B cell (primary cell): ENCODE measurements around the gene PACSIN1. TPM values are rescaled to one million over a fixed set of nuclear protein-coding genes. Genes with fewer than 3 reads are reported as not detected.

Experiments used
- ATAC-seq: fragments of 200-7000 bp; cut with Tn5 transposase; one replicate; pipeline ENCODE4 v1.10.0; 2021; ENCODE audit warnings: low read depth, mild to moderate bottlenecking, moderate number of reproducible peaks, moderate library complexity
- CTCF ChIA-PET: fragments of 350-600 bp; sonication (Branson Sonifier 250); formaldehyde crosslinking; loops from one replicate; lab custom pipeline; 2021; ENCODE audit warnings: antibody characterized with exemption, inconsistent platforms; lab: Charles Lee
- POLR2A ChIA-PET: fragments of 350-600 bp; sonication (Branson Sonifier 250); formaldehyde crosslinking; loops from one replicate; lab custom pipeline; 2021; ENCODE audit warnings: antibody characterized with exemption; lab: Charles Lee
- DNase-seq: peaks from one replicate; pipeline ENCODE4 v3.0.0; 2013
- H2AFZ ChIP-seq: 2 replicates; pipeline ENCODE4 v1.6.1; 2012; ENCODE audit warnings: mild to moderate bottlenecking, low read depth, low read length; ENCODE audit not compliant: insufficient read depth, poor library complexity, severe bottlenecking
- H3K27ac ChIP-seq, 2 donors: 1 replicate in 1 of 2; 2 replicates in 1 of 2; pipeline ENCODE4 v1.5.1; 2012 to 2013; ENCODE audit warnings: low read length in 2 of 2, mild to moderate bottlenecking in 2 of 2, moderate library complexity in 1 of 2
- H3K27me3 ChIP-seq, 4 experiments: fragments of 200-600 bp in 1 of 4; sonication (generic) in 1 of 4; replicated peaks in 1 of 4; 1 replicate in 2 of 4; 2 replicates in 2 of 4; pipeline versions ENCODE4 v1.6.1 to v1.7.0; 2013 to 2016; ENCODE audit warnings: low read length in 3 of 4, mild to moderate bottlenecking in 2 of 4, mixed read lengths in 1 of 4, moderate library complexity in 1 of 4; ENCODE audit not compliant: insufficient read depth in 4 of 4, control insufficient read depth in 3 of 4; ENCODE audit errors: control extremely low read depth in 1 of 4
- H3K36me3 ChIP-seq, 2 experiments: replicated peaks in 1 of 2; 1 replicate in 1 of 2; 2 replicates in 1 of 2; pipeline versions ENCODE4 v1.6.1 to v1.7.1; 2013; ENCODE audit warnings: low read length in 1 of 2; ENCODE audit not compliant: insufficient read depth in 2 of 2, control insufficient read depth in 1 of 2; ENCODE audit errors: control extremely low read depth in 1 of 2, extremely low read depth in 1 of 2
- H3K4me1 ChIP-seq, 2 donors: fragments of 200-600 bp in 1 of 2; sonication (generic) in 1 of 2; 1 replicate in 1 of 2; 2 replicates in 1 of 2; pipeline versions ENCODE4 v1.5.1 to v1.6.1; 2013 to 2017; ENCODE audit warnings: low read length in 2 of 2; ENCODE audit not compliant: control insufficient read depth in 2 of 2, insufficient read depth in 2 of 2
- H3K4me2 ChIP-seq: replicated peaks from 2 replicates; pipeline ENCODE3; 2012; ENCODE audit warnings: mild to moderate bottlenecking, low read depth, low read length; ENCODE audit not compliant: poor library complexity, severe bottlenecking
- H3K4me3 ChIP-seq, 5 experiments: fragments of 200-600 bp in 1 of 5; sonication (generic) in 1 of 5; 1 replicate in 3 of 5; 2 replicates in 2 of 5; pipeline versions ENCODE4 v1.5.1 to v1.7.0; 2011 to 2016; ENCODE audit warnings: low read length in 4 of 5, mild to moderate bottlenecking in 4 of 5, low read depth in 2 of 5, control low read depth in 1 of 5, moderate library complexity in 1 of 5; ENCODE audit not compliant: insufficient read depth in 1 of 5; ENCODE audit errors: control extremely low read depth in 1 of 5, extremely low read depth in 1 of 5
- H3K79me2 ChIP-seq: fragments of 200-600 bp; sonication (generic); one replicate; pipeline ENCODE4 v1.6.0; 2016; ENCODE audit warnings: low read length; ENCODE audit not compliant: control insufficient read depth, insufficient read depth
- H3K9ac ChIP-seq: fragments of 200-600 bp; sonication (generic); 2 replicates; pipeline ENCODE4 v1.6.1; 2017; ENCODE audit warnings: mild to moderate bottlenecking, low read length, moderate library complexity
- H3K9me3 ChIP-seq, 3 donors: one replicate each; pipeline versions ENCODE4 v1.6.1 to v1.7.1; 2013; ENCODE audit warnings: low read length in 2 of 3; ENCODE audit not compliant: control insufficient read depth in 2 of 3, insufficient read depth in 1 of 3; ENCODE audit errors: control extremely low read depth in 1 of 3
- H4K20me1 ChIP-seq: 2 replicates; pipeline ENCODE4 v1.6.0; 2012; ENCODE audit warnings: mild to moderate bottlenecking, low read length; ENCODE audit not compliant: insufficient read depth, control insufficient read depth, poor library complexity, severe bottlenecking
- H3K27ac Mint-ChIP-seq: one replicate; pipeline ENCODE4 v1.8.0; 2021; ENCODE audit warnings: mixed read lengths
- H3K27me3 Mint-ChIP-seq: one replicate; pipeline ENCODE4 v1.8.0; 2021; ENCODE audit warnings: mixed read lengths
- H3K4me1 Mint-ChIP-seq: one replicate; pipeline ENCODE4 v1.8.0; 2021; ENCODE audit warnings: mixed read lengths
- H3K4me3 Mint-ChIP-seq: one replicate; pipeline ENCODE4 v1.8.0; 2021; ENCODE audit warnings: mixed read lengths
- H3K9me3 Mint-ChIP-seq: one replicate; pipeline ENCODE4 v1.8.0; 2022; ENCODE audit warnings: mixed read lengths; ENCODE audit not compliant: insufficient read depth
- EZH2 ChIP-seq: IDR thresholded peaks from 2 replicates; pipeline ENCODE4 v1.6.1; 2012; ENCODE audit warnings: borderline replicate concordance, low read depth, mild to moderate bottlenecking, moderate library complexity, low read length; ENCODE audit not compliant: insufficient read depth, poor library complexity, severe bottlenecking
- WGBS: methylation state at CpG from one replicate; pipeline ENCODE4 v1.1.5; 2013; ENCODE audit warnings: missing lambda C conversion rate; ENCODE audit not compliant: insufficient coverage; 5-methylcytosine and 5-hydroxymethylcytosine counted together
- intact Hi-C: fragments of 100-400 bp; cut with micrococcal nuclease; formaldehyde crosslinking; loops from one replicate; pipeline ENCODE4 v1.10.0; 2022
- polyA plus RNA-seq: library from polyadenylated mRNA; depleted of rRNA; stranded (reverse); fragments of >200 nt; gene quantifications from 2 replicates; pipeline ENCODE4 v1.2.3, GENCODE V29; 2012
- total RNA-seq, 2 donors: library from RNA; stranded (reverse); fragments of 120-200 nt in 1 of 2; gene quantifications; 1 replicate in 1 of 2; 2 replicates in 1 of 2; pipeline versions ENCODE4 v1.2.3 to v1.2.4, GENCODE V29; 2013 to 2022
- TF ChIP-seq, protein P1 (sequence below): fragments of 200-600 bp; IDR thresholded peaks from one replicate; pipeline ENCODE4 v1.8.0; 2022; ENCODE audit warnings: antibody characterized with exemption, mild to moderate bottlenecking

Gene PACSIN1
- total and polyA plus RNA-seq, 2 donors (not counting 1 experiment from before 2014, with no cell fraction given), result 0.18 to 0.20 TPM

DNA sequence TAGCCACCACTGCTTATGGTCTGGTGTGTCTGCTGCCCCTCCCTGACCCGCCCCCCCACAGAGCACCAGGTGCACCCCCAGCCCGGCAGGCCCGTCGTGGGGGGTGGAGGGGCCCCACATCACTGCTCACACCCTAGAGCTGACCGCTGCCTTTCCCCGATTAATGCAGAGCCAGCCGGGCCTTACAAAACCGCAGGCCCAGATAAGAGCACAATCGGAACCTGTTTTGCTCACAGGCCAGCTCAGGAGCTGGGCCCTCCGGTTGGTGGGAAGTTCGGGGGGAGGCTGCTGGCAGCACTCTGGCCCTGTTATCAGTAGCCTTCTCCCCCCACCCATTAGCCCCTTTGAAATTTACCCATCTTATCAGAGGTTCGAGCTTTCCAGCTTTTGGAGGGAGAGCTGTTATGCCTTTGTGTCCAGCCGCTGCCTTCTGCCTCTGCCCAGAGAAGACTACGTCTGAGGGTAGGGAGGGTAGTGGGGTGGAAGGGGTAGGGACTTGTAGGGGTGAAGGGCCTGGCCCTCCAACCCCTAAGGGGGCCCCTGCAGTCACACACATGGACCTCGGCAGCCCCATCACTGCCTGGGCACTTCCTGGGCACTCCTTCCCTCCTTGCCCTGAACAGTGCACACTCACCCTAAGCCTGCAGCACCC lies 97.1 kb downstream of the PACSIN1 start:
- Mint-ChIP-seq H3K27me3 (peaks cover 3% of the 10 kb centered on the region), H3K4me3 (no peak overlapping the region), H3K4me1 (no peaks in the 10 kb centered on the region), H3K9me3 (no peaks in the 10 kb centered on the region), H3K27ac (no peak overlapping the region)
- no peak for DNase-seq
- Histone ChIP-seq H3K9ac (no peak overlapping the region), H3K9me3 (peaks cover 0 to 14% (median 4%) of the 10 kb centered on the region in 3 donors), H2AFZ (no peak overlapping the region), H3K4me2 (no peak overlapping the region), H3K79me2 (no peaks in the 10 kb centered on the region), H3K27me3 (no peaks in the 10 kb centered on the region), H4K20me1 (no peaks in the 10 kb centered on the region), H3K27ac (no peak overlapping the region), H3K4me1 (no peaks in the 10 kb centered on the region), H3K36me3 (no peaks in the 10 kb centered on the region), H3K4me3 (no peak overlapping the region)
- POLR2A ChIA-PET, result no interaction called here
- TF ChIP-seq, protein P1, sequence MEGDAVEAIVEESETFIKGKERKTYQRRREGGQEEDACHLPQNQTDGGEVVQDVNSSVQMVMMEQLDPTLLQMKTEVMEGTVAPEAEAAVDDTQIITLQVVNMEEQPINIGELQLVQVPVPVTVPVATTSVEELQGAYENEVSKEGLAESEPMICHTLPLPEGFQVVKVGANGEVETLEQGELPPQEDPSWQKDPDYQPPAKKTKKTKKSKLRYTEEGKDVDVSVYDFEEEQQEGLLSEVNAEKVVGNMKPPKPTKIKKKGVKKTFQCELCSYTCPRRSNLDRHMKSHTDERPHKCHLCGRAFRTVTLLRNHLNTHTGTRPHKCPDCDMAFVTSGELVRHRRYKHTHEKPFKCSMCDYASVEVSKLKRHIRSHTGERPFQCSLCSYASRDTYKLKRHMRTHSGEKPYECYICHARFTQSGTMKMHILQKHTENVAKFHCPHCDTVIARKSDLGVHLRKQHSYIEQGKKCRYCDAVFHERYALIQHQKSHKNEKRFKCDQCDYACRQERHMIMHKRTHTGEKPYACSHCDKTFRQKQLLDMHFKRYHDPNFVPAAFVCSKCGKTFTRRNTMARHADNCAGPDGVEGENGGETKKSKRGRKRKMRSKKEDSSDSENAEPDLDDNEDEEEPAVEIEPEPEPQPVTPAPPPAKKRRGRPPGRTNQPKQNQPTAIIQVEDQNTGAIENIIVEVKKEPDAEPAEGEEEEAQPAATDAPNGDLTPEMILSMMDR, result no peak
- TF ChIP-seq EZH2, result no peak
- CTCF ChIA-PET, result no interaction called here
- ATAC-seq, result no peak
- intact Hi-C loops, result no loop called here
- 91% methylated on average over 12 of the region's 15 CpGs for WGBS

DNA sequence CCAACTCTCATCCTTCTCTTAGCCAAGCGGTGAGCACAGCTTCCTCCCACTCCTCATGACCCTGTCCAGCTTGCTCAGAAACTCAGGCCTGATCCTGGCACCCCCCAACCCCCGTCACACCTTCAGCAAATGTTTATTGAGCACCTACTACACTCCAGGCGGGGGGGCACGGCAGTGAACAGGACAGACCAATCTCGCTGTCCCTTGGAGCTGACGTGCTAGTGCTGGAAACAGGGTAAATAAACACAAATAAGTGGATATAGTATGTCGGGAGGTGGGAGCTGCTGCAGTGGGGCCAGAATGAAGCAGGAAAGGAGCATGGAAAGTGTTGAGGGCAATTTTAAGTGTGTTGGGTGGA lies 97.6 kb downstream of the PACSIN1 start:
- Histone ChIP-seq H3K4me2 (no peak overlapping the region), H3K27ac (no peak overlapping the region), H3K27me3 (no peaks in the 10 kb centered on the region), H3K4me1 (no peaks in the 10 kb centered on the region), H3K9me3 (peaks cover 0 to 11% (median 0%) of the 10 kb centered on the region in 3 donors), H3K36me3 (no peaks in the 10 kb centered on the region), H4K20me1 (no peaks in the 10 kb centered on the region), H2AFZ (no peak overlapping the region), H3K79me2 (no peaks in the 10 kb centered on the region), H3K4me3 (no peak overlapping the region), H3K9ac (no peak overlapping the region)
- no peaks in the 10 kb centered on the region for H3K4me1 Mint-ChIP-seq
- intact Hi-C loops, result no loop called here
- ATAC-seq (no peak), DNase-seq (no peak)
- ChIA-PET POLR2A (no interaction called here), CTCF (no interaction called here)
- H3K27ac Mint-ChIP-seq, result no peak overlapping the region
- no peak overlapping the region for H3K4me3 Mint-ChIP-seq
- H3K27me3 Mint-ChIP-seq, result peaks cover 3% of the 10 kb centered on the region
- 87% methylated on average over 5 of the region's 7 CpGs for WGBS
- H3K9me3 Mint-ChIP-seq, result no peaks in the 10 kb centered on the region
- TF ChIP-seq EZH2, result no peak
- TF ChIP-seq, protein P1, result no peak
